Sigmoid colon (tissue), 4 donors: Measurements from ENCODE around the gene DUSP22.

Experiments
- CTCF ChIP-seq, 4 experiments: fragments of 450-650 bp in 3 of 4; fragments of 200-600 bp in 1 of 4; IDR thresholded peaks; one replicate each; pipeline ENCODE4 v1.5.1; 2016 to 2019; ENCODE audit warnings: antibody characterized with exemption in 4 of 4, mild to moderate bottlenecking in 3 of 4, moderate library complexity in 2 of 4
- EP300 ChIP-seq, 4 donors: sonication (generic); formaldehyde crosslinking; IDR thresholded peaks; one replicate each; pipeline ENCODE4 v1.6.1; 2017; ENCODE audit warnings: antibody characterized with exemption in 4 of 4
- POLR2A ChIP-seq, 2 donors: fragments of 450-650 bp; IDR thresholded peaks; one replicate each; pipeline ENCODE4 v1.6.1; 2016; ENCODE audit warnings: antibody characterized with exemption in 2 of 2, mild to moderate bottlenecking in 2 of 2, moderate library complexity in 2 of 2
- POLR2AphosphoS5 ChIP-seq, 4 donors: sonication (generic); formaldehyde crosslinking; IDR thresholded peaks; one replicate each; pipeline ENCODE4 v1.6.1; 2017; ENCODE audit warnings: antibody characterized with exemption in 4 of 4

- TF ChIP-seq POLR2A (IDR thresholded peaks at IDR 0.05) (no peak), CTCF (IDR thresholded peaks at IDR 0.05) (no peak), POLR2AphosphoS5 (IDR thresholded peaks at IDR 0.05) (no peak), EP300 (IDR thresholded peaks at IDR 0.05) (no peak)
Measured at GRCh38 chr6:308307-308706, 16.0 kb downstream of the DUSP22 start.
